Suppressor macrophage treated with lipopolysaccharide for 1 hour (primary cell): ENCODE data around the gene DLG2.

ENCODE experiments used
- DNase-seq, 3 donors: peaks; one replicate each; pipeline ENCODE4 v3.0.0-alpha.2; 2020 to 2022

The DLG2 gene

DNA sequence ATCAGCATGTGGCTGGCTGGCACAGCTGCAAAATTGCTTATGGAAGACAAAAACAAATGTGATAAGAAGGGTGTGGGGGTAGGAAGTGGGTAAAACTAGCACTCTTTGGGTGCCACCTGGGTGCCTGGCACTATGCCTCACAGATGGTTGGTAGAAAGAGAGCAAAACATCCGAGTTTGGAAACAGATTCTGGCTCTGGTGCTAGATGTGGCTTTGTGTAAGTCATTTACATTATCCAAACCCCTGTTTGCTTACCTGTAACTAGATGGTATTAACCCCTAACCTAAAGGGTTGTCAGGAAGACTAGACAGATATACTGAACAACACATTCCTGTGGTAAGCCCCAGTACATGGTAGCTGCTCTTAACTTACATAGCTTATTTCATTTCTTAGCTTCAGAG lies 905.6 kb downstream of the DLG2 start:
- DNase-seq = no peak

DNA sequence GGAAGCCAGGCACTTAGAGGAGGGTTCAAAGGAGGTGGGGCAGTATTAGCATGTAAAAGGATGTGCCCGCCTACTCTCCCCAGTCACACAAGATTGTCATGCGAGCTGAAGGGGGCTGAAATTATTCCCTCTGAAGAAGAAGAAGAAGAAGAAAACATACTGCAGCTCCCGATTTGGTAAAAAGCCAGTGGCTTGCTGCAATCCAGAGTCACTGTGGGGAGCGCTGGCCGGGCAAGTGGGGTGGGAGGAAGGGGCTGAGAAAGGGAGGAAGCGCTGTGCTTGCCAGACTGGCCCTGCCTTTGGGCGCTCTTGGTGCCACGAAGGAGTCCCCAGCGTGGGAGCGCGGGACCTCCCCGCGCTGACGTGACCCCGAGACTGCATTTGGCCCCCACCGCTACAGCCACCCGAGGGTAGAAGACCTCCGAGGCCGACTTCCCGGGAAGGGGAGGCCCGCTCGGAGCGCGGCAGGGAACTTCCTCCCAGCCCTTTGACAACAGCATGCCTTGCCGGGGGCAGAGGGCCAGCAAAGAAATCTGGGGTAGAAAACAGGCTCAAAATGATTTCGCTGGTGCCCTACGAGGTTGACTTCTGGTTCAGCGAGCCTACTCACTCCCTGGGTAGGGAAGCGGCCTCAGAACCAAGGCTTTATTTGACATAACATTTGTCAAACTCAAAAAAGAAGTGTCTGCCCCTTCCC lies 906.3 kb downstream of the DLG2 start:
- peak; percentile 39 to 55 (median 47) for DNase-seq

DNA sequence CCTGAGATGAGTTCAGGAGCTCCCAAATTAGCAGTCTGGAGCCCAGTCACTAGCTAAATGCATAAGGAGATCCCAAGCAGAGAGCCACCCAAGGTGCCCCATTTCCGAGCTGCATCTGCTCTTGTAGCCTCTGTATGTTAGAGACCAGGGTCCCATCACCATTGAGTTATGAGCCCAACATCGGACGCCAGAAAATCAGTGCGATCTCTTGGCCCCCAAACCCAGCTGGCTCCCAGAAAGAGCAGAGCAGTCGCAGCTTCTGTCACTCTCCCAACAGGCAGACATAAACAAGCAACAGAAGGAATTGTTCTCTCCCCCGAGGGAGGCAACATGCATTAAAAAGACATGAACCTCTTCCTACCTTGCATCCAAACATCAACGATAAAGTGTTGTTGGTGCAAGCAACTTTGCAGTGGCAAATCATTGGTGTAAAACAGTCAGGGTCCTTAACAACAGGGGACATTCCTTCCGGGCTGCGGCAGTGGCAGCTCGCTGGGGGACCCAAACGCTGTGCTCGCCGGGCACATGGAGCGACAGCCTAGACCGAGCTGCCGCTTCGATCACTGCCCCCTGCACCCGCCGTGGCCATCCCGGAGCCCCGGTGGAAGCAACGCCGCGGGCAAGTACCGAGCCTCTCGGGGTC lies 907.1 kb downstream of the DLG2 start:
- peak in 1 of 3 donors; percentile 6 for DNase-seq

DNA sequence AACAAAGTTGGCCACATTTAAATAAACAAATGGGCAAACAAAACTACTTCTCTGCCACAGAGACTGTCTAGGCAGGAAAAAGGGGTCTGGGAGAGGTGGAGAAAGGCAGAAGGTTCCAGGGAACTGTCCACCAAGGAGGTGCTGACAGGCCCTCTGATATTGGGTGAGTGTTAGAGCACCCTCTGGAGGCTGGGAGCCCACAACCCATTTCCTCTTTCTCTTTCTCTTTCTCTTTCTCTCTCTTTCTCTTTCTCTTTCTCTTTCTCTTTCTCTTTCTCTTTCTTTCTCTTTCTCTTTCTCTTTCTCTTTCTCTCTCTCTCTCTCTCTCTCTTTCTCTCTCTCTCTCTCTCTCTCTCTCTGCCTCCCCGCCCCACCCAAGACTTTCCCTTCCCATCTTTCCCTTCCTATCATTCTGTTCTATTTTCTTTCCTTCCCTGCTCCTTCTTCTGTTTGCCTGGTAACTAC lies 912.8 kb downstream of the DLG2 start:
- DNase-seq = peak; percentile 72 to 77 (median 72)

DNA sequence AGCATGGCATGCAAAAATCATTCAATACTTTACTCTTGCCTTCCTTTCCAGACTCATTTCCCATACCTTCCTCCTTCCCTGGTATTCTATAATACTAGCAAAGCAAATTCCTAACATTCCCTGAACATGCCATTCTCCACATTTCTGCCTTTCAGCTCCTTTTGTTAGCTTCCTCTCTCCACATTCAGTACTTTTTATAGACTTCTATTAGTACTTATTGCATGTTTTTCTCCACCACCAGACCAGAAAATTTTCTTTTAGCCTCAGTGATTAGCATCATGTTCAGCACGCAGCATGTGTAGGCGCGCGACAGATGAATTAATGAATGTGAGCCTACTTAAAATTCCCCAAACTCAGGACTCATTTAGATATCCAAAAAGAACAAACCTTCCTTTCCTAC lies 935.3 kb downstream of the DLG2 start:
- DNase-seq = no peak

DNA sequence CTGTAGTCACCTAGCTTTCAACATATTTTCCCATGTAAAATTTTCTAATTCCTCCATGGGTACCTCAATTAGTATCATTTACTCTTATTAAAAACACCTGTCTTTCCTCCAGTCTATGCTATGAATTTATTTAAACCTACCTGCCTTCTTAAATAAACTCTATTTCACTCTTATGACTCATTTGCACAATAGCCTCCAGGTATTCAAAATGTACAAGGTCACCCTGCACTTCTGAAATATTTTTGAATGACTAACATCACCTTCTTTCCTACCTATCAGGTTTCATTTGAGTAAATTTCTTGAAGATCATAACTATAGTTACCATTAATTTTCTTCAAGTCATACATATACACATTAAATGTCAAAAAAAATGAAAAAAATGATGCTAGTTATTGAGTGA lies 939.7 kb downstream of the DLG2 start:
- no peak for DNase-seq

DNA sequence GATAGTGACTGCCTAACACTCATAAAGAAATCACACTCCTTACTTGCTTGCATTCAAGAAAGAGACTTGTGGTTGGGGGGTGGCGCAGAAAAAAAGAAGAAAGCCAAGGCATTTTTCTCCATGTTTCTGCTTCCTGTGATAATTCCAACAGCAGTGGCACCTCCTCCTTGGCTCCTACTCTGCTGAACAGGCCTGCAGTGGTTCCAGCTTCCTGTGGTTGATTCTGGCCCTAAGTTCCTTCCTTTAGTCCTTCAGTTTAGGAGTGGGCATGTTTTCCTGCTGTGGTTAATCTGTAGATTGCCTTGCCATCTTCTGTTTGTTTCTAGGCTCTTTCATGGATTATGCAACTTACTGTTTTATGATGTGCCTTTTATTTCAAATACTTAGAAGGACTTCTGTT lies 940.4 kb downstream of the DLG2 start:
- DNase-seq = no peak

DNA sequence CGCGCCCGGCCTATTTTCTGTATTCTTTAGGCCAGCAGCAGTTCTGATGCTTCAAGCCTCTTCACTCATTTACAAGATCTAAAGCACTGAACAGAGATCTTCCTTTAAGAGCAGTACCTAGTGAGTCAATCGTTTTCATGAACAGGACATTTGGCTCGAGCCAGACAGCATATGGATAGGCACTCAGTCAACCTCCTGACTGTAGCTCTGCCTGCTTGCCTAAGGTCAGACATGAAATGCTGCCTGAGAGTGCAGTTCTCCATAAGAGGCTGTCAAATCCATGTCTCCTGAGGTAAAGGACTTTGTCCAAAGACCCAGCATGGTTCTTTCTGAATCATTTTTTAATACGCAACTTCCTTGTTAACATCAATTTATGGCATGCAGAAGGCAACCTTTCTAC lies 941.2 kb downstream of the DLG2 start:
- DNase-seq = no peak

DNA sequence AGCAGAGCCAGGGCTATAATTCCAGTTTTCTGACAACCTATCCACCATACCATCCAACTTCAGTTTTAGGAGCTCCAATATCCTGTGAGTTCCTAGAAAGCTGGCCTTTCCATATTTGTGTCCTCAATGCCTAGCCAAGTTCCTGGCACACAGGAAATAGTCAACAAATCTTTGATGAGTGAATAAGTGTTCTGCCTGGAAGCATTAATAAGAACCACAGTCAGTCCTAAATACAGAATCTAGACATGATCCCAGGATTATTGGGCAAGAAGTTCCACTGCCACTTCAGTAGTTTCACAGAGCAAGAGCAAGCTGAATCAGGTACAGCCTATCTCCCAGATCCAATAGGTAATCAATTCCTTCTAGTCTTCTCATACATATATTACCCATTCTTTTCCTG lies 942.0 kb downstream of the DLG2 start:
- no peak for DNase-seq

DNA sequence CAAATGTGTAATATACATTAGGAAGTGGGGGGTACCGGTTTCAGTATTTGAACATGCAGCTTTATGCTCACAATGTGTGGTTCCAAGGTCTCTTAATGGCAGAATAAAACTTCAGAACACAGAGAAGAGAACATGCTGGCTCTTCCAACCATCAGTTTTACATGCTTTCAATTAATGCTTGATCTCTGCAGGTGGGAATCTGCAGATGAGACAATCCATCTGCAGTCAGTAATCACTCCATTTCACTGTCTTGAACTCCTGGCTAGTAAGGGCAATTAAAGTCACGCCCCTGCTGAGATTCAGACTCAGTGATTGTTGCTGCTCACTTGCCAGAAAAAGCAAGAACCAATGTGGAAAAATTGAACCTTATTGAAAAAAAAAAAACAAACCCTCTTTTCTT lies 945.7 kb downstream of the DLG2 start:
- DNase-seq = no peak

DNA sequence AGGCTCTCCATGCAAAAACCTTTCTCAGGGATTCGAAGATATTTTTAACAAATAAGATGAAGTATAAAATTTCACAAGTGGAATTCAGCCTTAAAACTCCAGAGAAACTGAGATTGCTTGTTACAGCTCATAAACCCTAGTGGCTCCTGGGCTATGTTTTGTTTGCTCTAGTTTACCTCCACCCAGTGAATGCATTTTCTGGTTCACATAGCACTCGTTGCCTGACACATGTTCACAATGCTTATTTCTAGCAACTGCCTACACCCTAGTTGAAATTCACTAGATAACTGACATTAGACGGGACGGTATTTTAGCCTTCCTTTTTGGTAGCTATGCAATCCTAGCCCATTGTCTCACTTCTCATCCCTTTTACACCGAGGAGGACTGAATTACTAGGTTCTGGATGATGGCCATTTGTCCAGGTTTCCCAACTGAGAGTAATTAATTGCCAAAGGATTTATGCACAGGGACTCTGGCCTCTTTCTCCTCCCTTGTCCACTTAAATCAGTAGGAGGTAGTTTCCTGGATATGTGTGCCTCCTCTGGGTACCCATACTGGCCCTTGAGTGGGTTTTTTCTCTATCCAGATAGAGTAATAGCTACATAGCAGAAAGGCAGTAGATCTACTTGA lies 951.6 kb downstream of the DLG2 start:
- no peak for DNase-seq

DNA sequence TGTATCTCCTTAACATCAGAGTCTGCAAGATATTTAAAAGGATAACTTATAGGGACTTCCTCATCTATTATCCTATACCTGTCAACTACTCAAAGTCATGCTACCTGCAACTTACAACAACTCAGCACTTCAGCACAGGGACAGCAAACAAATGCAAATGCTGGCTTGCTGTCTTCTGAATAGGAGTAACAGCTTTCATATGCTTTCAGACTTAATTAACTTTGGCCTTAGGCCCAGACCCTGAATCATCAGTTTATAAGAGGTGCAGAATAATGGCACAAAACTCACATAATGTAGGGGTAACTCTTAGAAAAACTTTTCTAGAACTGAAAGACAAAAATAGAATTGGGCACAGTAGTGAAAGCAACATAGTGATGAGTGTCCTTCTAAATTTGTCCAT lies 953.4 kb downstream of the DLG2 start:
- no peak for DNase-seq

DNA sequence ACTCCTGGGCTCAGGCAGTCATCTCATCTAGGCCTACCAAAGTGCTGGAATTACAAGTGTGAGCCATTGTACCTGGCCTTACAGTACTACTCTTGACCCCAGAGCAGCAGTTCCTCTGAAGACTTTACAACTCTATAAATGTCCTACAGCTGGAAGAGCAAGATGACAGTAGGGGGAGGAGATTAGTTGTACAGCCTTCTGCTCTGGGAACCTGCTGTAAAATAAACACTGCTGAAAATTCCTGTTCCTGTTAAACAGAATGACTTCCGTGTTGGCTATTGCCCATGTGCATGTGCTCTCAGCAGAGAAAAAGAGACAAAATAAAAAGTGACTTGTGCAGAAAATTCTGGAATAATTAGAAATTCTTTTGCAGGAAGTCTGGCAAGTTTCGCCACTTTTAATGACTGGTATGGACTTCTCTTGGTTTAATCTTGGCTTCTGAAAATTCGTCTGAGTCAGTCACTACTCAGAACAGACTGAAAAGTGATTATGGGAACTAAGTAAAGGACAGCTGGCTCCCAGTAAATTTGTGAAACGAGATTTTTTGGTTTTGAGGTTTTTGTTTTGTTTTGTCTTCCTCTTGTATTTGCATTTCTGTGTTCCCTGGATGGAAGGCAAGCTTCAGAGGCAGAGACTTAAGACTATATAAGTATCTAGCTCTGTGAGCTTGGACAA lies 955.7 kb downstream of the DLG2 start:
- no peak for DNase-seq

DNA sequence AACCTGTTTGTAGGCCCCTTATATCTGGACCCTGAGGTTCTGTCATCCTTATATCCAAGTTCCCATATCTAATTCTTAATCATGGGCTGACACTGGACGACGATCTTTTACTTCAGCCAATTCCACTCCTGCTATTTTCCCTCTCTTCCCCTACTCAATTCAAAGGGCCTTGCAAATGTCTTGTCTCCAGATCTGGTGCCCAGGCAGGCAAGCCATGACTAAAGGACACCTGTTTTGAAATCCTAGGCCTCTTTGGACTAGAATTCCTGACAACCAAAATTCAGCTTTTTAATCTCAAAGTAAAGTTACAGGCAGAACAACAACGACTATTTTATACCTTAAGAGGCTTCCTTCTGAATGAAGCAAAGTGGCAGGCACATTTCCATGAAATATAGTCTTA lies 963.4 kb downstream of the DLG2 start:
- no peak for DNase-seq

DNA sequence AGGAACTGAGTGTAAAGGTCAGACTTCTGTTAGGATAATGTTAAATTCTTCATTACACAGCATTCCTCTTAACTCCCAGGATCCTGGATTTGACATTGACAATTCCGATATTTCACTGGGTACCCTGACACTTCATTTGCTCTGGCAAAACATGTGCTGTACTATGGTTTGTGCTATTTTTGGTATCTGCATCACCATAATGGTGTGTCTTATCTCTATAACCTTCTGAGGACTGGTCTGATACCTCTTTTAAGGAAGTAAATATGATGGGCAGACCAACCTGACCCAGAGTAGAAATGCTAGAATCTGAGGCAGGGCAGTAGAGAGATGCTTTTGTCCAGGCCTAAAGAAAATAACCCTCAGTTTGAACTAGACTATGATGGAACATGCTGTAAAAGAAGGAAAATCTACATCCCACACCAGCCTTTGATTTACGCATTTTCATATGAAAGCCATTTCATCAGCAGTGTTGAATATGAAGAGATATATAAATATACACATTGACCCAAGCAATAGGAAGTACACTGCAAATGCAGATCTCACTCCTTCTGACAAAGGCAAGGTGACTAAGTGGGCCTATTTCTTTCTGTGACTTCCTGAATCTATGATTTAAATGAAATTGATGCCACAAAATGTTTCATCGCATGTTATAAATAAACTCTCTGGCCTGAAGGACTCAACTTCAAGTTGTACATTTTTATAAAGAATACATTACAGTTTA lies 966.7 kb downstream of the DLG2 start:
- DNase-seq = no peak

DNA sequence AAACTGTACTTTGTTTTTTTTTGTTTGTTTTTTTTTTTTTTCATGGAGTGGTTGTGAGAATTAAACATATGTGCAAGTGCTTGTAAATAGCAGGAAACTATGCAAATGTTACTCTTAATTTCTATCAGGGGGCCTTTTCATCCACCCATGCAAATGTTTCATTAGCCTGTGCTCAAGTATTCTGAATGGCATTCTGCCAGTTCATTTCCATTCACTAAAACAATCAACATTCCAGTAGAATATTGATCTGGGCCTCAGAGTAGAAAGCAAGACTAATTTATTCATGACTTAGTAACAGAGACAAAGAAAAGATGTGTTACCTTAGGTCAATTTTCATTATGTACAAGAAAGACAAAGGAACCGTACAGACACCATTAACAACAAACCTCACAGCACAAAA lies 971.4 kb downstream of the DLG2 start:
- no peak for DNase-seq

DNA sequence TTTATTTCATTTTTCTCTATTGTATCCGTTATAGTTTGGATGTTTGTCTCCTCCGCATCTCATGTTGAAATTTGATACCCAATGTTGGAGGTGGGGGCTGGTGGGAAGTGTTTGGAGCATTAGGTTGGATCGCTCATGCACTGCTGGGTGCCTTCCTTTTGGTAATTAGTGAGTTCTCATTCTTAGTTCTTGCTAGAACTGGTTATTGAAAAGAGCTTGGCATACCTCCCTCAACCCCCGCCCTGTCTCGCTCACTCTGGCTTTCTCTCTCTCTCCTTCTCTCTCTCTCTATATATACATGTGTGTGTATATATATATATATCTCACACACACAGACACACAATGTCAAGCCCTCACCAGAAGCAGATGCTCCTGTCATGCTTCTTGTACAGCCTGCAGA lies 978.7 kb downstream of the DLG2 start:
- DNase-seq = no peak

DNA sequence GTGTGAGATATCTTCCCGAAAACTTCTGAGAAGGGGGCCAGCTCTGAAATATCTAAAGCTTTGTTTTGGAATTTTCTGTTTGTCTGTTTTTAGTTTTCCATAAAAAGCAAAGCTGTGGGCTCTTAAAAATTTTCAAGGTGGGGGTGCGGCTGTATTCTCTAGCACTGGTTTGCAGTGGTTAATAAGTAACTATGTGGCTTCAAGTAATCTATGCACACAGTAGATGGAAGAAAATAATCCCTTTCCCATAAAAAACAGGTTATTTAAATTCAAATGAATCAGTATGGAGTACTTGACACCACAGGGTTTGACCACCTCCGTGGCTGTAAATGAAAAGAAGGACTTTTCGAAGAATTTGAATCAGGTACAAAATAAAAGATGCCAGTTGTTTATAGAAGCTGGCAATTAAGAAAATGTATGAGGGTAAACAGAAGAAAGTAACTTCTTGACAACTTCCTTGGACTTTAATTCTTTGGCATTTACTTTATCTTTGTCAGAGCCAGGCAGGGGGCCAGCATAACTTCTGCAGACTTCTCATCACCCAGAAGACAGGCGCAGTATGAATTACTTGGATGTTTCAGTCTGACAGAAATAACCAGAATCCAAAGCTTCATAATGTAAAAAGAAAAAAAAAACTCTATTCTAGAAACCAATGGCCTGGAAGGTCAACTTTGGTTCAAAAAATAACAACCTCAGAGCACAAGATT lies 981.0 kb downstream of the DLG2 start:
- DNase-seq = no peak

DNA sequence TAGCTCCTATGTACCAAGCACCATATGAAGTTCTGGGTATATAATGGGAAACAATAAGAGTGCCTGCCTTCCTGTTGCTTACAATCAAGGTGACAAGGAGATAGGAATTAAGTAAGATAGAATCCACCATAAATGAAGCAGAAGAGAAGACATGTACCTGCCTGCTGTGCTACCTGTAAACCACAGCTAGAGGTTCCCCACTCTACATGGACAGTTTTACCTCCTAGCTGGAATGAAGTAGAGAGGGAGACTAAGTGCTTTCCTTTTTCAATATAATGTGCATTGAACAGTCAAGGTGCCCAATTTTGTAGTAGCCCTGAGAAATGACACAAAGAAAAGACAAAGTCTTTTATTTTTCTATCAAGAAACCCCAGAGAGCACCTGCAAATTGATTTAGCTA lies 984.6 kb downstream of the DLG2 start:
- no peak for DNase-seq

DNA sequence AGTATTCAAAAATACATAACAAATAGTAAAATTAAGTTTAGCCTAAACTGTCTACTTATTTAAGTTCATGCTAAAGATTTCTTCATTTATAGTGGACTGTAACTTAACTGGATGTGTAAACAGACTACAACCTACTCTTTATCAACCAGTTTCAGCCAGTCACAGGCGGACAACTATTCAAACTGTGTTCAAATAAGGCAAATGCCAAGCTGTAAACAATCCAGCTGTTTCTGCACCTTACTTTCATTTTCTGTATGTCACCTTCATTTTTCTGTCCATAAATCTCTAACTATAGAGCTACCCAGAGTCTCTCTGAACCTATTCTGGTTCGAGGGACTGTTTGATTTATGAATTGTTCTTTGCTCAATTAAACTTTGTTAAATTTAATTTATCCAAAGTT lies 992.8 kb downstream of the DLG2 start:
- DNase-seq = no peak

DNA sequence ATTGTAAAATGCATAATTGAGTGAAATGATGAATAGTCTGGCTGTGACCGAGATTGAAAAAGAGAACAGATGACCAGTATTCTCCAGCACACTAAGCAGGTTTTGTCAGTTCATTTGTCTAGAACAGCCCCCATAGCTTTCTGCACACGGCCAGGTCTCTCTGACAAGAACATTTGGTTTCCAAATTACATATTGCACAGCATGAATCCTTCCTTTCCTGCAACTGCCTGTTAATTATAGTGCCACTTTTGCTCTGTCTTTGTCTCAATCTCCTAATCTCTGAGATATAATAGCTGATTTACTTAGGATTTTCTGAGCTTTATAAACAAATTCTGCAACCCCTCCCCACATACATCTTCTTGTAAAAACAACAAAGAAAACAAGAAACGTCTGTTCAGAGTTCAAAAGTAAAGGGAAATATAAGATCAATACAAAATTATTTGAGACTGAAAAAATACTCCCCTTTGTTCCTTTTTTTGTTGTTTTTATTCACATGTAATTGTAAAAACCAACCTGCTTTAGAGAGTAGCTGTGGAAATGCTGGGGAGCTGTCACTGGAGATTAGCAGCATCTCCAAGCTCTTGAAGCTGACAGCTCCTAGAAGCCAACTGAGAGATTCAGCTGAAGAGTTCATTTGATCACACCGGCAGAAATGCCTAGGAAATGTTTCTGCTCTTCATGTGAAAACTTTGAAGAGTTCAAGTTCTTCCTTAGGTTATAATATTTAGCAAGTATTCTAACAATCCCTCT lies 998.1 kb downstream of the DLG2 start:
- DNase-seq = no peak

DNA sequence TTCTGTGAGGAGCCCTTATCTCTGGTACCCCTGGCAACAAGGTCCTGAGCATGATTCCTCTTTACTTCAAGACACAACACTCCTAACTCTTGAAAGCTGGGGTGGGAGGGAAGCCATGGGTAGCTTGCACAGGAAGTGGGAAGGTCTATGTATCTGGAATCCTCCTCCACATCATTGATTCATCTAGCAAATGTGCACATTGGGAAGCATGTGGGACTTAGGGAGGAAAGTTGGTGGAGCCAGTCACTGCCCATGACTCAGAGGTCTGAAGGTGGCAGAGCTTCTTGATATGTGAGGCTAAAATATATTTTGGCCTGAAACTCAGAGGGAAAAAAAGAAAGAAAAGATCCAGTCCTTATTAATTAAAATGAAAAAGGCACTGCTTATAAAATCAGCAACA lies 1000.9 kb downstream of the DLG2 start:
- DNase-seq = no peak
